Sigmoid colon (tissue), 7 donors: Measurements from ENCODE around the gene NUMB. TPM values are rescaled to one million over a fixed set of nuclear protein-coding genes. Genes with fewer than 3 reads are reported as not detected.

Experiments used
- DNase-seq: peaks from one replicate; pipeline ENCODE4 v3.0.0-alpha.2; 2019
- H3K27ac ChIP-seq, 4 donors: fragments of 200-600 bp; sonication (generic); one replicate each; pipeline ENCODE4 v1.5.1; 2016 to 2019; ENCODE audit warnings: mild to moderate bottlenecking in 1 of 4
- H3K27me3 ChIP-seq, 3 donors: fragments of 200-600 bp; sonication (generic); one replicate each; pipeline ENCODE4 v1.5.1; 2019; ENCODE audit warnings: mild to moderate bottlenecking in 1 of 3
- H3K36me3 ChIP-seq, 4 donors: fragments of 200-600 bp; sonication (generic); one replicate each; pipeline ENCODE4 v1.5.1; 2016 to 2019
- H3K4me1 ChIP-seq, 4 donors: fragments of 200-600 bp; sonication (generic); one replicate each; pipeline ENCODE4 v1.5.1; 2017 to 2019
- H3K4me3 ChIP-seq, 4 donors: fragments of 200-600 bp; sonication (generic); one replicate each; pipeline ENCODE4 v1.5.1; 2017 to 2019; ENCODE audit warnings: mild to moderate bottlenecking in 2 of 4, moderate library complexity in 1 of 4
- H3K9me3 ChIP-seq, 4 donors: fragments of 200-600 bp in 3 of 4; sonication (generic) in 3 of 4; one replicate each; pipeline versions ENCODE4 v1.5.1 to v1.6.1; 2013 to 2019
- EP300 ChIP-seq, 4 donors: sonication (generic); formaldehyde crosslinking; IDR thresholded peaks; one replicate each; pipeline ENCODE4 v1.6.1; 2017; ENCODE audit warnings: antibody characterized with exemption in 4 of 4
- POLR2A ChIP-seq, 2 donors: fragments of 450-650 bp; IDR thresholded peaks; one replicate each; pipeline ENCODE4 v1.6.1; 2016; ENCODE audit warnings: antibody characterized with exemption in 2 of 2, mild to moderate bottlenecking in 2 of 2, moderate library complexity in 2 of 2
- POLR2AphosphoS5 ChIP-seq, 4 donors: sonication (generic); formaldehyde crosslinking; IDR thresholded peaks; one replicate each; pipeline ENCODE4 v1.6.1; 2017; ENCODE audit warnings: antibody characterized with exemption in 4 of 4
- WGBS, 2 donors: extraction: QIAGEN DNeasy Blood & Tissue Kit; methylation state at CpG; one replicate each; pipeline ENCODE4 v1.1.7; 2013; 5-methylcytosine and 5-hydroxymethylcytosine counted together
- intact Hi-C: fragments of 100-400 bp; cut with DNase I; formaldehyde crosslinking; loops from one replicate; pipeline ENCODE4 v1.15.1; 2023
- polyA plus RNA-seq, 3 donors: library from polyadenylated mRNA; stranded (reverse); fragments of 200-250 nt; gene quantifications; one replicate each; pipeline ENCODE4 v1.2.3, GENCODE V29; 2013
- total RNA-seq, 4 donors: library from RNA; depleted of rRNA; stranded (reverse); fragments of >200 nt; gene quantifications; one replicate each; pipeline ENCODE4 v1.1.0, GENCODE V29; 2016
- TF ChIP-seq, protein P1 (sequence below), 4 experiments: fragments of 450-650 bp in 3 of 4; fragments of 200-600 bp in 1 of 4; IDR thresholded peaks; one replicate each; pipeline ENCODE4 v1.5.1; 2016 to 2019; ENCODE audit warnings: antibody characterized with exemption in 4 of 4, mild to moderate bottlenecking in 3 of 4, moderate library complexity in 2 of 4
- donor health status: healthy with polysubstance abuse.
- donor health status: Bipolar disorder and iron deficiency.
- donor health status: healthy.

NUMB gene
- total and polyA plus RNA-seq, 7 donors: 37.6 to 80.3 (median 53.4) TPM

DNA sequence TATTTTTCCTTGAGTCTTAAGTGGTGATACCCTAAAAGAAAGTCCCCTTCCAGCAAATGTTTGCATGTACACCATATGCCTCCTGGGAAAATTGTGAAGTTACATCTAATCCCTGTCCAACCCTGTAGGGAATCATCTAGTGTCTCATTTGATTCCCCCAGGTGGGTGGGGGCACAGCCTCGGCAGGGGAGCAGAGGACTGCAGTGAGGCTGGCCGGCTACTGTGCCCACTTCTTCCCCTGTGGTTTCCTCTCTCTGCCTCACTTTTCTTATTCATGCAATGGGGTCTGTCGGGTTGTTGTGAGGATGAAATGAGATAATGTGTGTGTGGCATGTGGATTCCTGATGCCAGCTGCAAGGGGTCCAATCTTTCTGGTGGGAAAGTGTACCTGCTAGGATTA is 215.0 kb downstream of the NUMB start:
- H3K27ac ChIP-seq: peak overlapping the region; percentile 37 to 82 (median 60)
- peaks cover 0 to 4% (median 0%) of the 10 kb centered on the region in 4 donors for H3K36me3 ChIP-seq
- no peak overlapping the region for H3K4me3 ChIP-seq
- WGBS, 2 donors: 46 to 82% methylated on average over 3 of the region's 3 CpGs
- H3K4me1 ChIP-seq: peaks cover 0 to 50% (median 47%) of the 10 kb centered on the region in 4 donors
- TF ChIP-seq EP300 (IDR thresholded peaks at IDR 0.05) (no peak), POLR2AphosphoS5 (IDR thresholded peaks at IDR 0.05) (no peak), POLR2A (IDR thresholded peaks at IDR 0.05) (no peak)
- TF ChIP-seq, protein P1, sequence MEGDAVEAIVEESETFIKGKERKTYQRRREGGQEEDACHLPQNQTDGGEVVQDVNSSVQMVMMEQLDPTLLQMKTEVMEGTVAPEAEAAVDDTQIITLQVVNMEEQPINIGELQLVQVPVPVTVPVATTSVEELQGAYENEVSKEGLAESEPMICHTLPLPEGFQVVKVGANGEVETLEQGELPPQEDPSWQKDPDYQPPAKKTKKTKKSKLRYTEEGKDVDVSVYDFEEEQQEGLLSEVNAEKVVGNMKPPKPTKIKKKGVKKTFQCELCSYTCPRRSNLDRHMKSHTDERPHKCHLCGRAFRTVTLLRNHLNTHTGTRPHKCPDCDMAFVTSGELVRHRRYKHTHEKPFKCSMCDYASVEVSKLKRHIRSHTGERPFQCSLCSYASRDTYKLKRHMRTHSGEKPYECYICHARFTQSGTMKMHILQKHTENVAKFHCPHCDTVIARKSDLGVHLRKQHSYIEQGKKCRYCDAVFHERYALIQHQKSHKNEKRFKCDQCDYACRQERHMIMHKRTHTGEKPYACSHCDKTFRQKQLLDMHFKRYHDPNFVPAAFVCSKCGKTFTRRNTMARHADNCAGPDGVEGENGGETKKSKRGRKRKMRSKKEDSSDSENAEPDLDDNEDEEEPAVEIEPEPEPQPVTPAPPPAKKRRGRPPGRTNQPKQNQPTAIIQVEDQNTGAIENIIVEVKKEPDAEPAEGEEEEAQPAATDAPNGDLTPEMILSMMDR (IDR thresholded peaks at IDR 0.05): no peak
- H3K27me3 ChIP-seq: peaks cover 0 to 31% (median 7%) of the 10 kb centered on the region in 3 donors
- H3K9me3 ChIP-seq: no peaks in the 10 kb centered on the region
- intact Hi-C loops: no loop called here
- no peak for DNase-seq

DNA sequence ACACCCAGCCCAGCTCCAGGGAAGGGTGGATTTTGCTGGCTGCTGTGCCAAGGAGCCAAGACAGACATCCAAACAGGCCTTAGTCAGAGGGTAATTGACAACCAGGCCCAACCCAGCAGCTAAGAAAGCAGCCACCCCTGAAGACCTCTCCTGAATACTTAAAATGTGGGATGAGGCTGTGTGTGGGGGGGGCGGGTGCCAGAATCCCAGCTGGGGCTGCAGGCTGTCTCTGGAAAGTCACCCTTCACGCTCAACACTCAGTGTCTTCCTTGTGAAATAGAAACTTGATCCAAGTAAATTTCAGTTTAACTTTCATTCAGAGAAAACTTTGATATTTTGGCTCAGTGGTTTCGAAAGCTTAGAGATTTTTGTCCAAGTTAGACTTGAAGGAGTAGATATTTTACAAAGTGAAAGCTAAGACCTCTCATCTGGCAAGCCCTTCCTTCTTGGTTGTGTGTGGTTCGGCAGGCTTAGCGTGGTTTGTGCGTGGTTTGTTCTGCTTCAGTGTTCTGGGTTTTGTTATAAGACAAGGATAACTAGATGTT is 215.9 kb downstream of the NUMB start:
- peak overlapping the region in 3 of 4 donors; percentile 7 to 22 (median 19) for H3K4me3 ChIP-seq
- intact Hi-C loops: no loop called here

DNA sequence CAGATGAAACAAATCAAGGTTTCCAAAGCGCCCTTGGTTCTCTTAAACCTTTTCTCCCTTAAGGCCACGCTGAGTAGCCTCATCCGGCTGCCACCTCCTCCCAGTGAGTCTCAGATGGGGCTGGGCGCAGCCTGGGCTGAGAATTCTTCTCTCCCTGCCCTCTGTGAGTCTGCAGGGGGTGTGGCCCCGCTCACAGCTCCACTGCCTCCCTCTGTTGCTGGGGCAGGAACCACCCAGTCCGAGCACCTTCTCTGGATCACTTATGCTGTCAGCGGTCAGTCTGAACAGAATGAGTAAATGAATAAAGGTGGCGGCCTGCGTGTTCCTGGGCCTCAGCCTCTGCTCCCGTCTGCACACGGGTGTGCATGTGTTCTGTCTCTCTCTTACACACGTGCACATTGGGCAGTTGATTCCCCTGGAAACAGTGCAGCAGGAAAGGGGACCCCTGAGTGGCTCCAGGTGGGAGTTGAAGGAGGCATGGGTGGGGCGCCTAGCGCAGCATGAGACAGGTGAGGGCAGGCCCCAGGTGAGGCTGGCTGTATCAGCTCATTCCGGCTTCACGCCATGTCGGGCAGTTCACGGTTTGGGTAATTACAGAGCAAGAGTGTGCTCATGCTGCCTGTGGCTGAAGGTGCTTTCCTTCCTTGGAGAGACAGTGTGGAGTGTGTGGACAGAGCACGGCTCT is 216.7 kb downstream of the NUMB start:
- peaks cover 0 to 64% (median 62%) of the 10 kb centered on the region in 4 donors for H3K4me1 ChIP-seq
- peaks cover 0 to 4% (median 0%) of the 10 kb centered on the region in 4 donors for H3K36me3 ChIP-seq
- DNase-seq: peak; percentile 61
- TF ChIP-seq EP300 (IDR thresholded peaks at IDR 0.05) (no peak), POLR2A (IDR thresholded peaks at IDR 0.05) (no peak)
- peak overlapping the region; percentile 37 to 82 (median 60) for H3K27ac ChIP-seq
- intact Hi-C loops: no loop called here
- H3K9me3 ChIP-seq: no peaks in the 10 kb centered on the region
- 59 to 80% methylated on average over 19 of the region's 19 CpGs for WGBS, 2 donors
- H3K27me3 ChIP-seq: peaks cover 11 to 46% (median 14%) of the 10 kb centered on the region in 3 donors
- H3K4me3 ChIP-seq: no peak overlapping the region

More for the DNA sequence above, 215.9 kb downstream of the NUMB start:
- Histone ChIP-seq H3K9me3 (no peaks in the 10 kb centered on the region), H3K36me3 (peaks cover 0 to 4% (median 0%) of the 10 kb centered on the region in 4 donors), H3K27ac (peak overlapping the region; percentile 37 to 82 (median 60)), H3K4me1 (peaks cover 0 to 59% (median 57%) of the 10 kb centered on the region in 4 donors), H3K27me3 (peaks cover 8 to 40% (median 11%) of the 10 kb centered on the region in 3 donors)
- no peak for TF ChIP-seq POLR2A (IDR thresholded peaks at IDR 0.05)
- TF ChIP-seq, protein P1 (IDR thresholded peaks at IDR 0.05): no peak
- TF ChIP-seq POLR2AphosphoS5 (IDR thresholded peaks at IDR 0.05): peak in 2 of 4 donors; percentile 31 to 52
- peak in 1 of 4 donors; percentile 21 for TF ChIP-seq EP300 (IDR thresholded peaks at IDR 0.05)
- DNase-seq: no peak
- 68 to 79% methylated on average over 6 of the region's 6 CpGs for WGBS, 2 donors

DNA sequence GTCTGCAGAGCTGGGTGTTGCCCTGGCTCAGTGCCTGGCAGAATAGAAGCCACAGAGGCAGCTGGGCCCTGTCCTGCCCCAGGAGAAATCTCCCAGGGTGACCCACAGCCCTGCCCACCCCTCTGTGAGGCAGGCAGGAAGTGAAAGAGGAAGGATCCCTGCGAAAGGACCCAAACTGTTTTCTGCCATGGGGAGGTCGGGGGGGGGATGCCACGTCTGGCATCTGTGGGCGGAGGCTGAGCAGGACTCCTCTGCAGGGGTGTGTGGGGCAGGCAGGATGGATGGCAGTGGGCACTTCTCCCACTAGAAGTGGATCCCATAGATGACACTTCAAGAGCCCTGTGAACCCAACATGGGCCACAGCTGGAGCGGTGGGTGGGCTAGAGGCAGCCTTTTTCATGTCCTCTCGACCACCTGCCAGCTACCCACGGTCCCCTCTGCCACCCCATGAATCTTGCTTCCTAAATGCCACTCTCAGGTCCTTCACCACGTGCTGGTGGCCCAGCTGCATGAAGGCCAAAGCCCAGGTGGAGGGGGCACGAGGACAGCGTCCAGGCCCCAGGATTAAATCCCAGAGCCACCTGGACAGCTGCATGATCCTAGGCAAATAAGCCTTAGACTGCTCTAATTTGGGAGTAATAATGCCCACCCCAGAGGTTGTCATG is 217.4 kb downstream of the NUMB start:
- intact Hi-C loops: no loop called here
- no peak overlapping the region for H3K4me3 ChIP-seq
- no peak for TF ChIP-seq POLR2AphosphoS5 (IDR thresholded peaks at IDR 0.05)
- TF ChIP-seq POLR2A (IDR thresholded peaks at IDR 0.05): no peak
- TF ChIP-seq EP300 (IDR thresholded peaks at IDR 0.05): no peak
- H3K27me3 ChIP-seq: peaks cover 11 to 42% (median 14%) of the 10 kb centered on the region in 3 donors
- peaks cover 0 to 4% (median 0%) of the 10 kb centered on the region in 4 donors for H3K36me3 ChIP-seq
- peak; percentile 66 for DNase-seq
- H3K27ac ChIP-seq: peak overlapping the region; percentile 5 to 82 (median 60)
- 59 to 70% methylated on average over 10 of the region's 10 CpGs for WGBS, 2 donors
- peaks cover 0 to 61% (median 61%) of the 10 kb centered on the region in 4 donors for H3K4me1 ChIP-seq
- no peaks in the 10 kb centered on the region for H3K9me3 ChIP-seq

DNA sequence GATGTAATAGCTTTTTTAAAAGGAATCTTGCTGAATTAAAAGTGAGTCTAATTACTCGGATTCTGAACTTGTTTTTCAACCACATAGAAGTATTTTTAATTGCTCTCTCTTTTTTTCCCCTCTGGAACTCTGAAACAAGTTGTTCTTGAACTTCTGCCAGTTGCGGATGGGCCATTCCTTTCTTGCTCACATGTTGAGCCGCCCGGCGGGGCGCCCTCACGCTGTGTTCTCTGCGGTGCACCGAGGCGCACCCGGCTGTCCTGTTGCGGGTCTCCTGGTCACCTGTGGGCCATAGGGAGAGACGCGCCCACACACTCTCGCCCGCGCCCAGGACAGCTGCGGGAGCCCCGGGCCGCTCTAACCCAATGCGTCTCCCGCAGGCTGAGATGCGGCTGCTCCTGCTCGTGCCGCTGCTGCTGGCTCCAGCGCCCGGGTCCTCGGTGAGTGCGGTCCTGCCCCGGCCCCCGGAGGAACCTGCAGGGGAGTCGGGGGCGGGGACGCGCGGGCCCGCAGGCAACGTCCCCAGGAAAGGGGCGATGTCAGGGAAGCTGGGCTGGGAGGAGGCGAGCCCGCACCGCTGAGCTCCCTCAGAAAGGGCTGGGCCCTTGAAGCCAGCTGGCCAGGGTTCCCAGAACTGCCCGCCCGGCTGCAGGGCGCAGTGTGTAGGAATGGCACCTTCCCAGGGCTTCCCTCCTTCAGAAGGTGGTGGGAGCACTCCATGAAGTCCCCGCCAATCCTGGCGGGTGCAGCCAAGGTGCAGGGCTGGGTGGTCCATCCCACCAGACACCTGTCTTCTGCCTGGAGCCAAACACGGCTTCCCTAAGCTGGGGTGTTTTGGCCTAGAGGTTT is 218.7 kb downstream of the NUMB start:
- WGBS, 2 donors: 32 to 60% methylated on average over 48 of the region's 48 CpGs
- Histone ChIP-seq H3K27ac (peak overlapping the region; percentile 39 to 82 (median 66)), H3K27me3 (peaks cover 7 to 35% (median 11%) of the 10 kb centered on the region in 3 donors), H3K36me3 (peaks cover 0 to 2% (median 0%) of the 10 kb centered on the region in 4 donors), H3K4me3 (peak overlapping the region; percentile 34 to 57 (median 49)), H3K4me1 (peaks cover 0 to 65% (median 54%) of the 10 kb centered on the region in 4 donors), H3K9me3 (no peaks in the 10 kb centered on the region)
- peak; percentile 88 for DNase-seq
- no peak for TF ChIP-seq EP300 (IDR thresholded peaks at IDR 0.05)
- TF ChIP-seq, protein P1 (IDR thresholded peaks at IDR 0.05): no peak
- peak in 1 of 4 donors; percentile 51 for TF ChIP-seq POLR2AphosphoS5 (IDR thresholded peaks at IDR 0.05)
- intact Hi-C loops: no loop called here
